Nephron progenitor cell (in vitro differentiated cells): ENCODE measurements around the gene VASH2.

Experiments used
- DNase-seq: peaks from one replicate; pipeline ENCODE4 v3.0.0; 2021
- H3K27ac Mint-ChIP-seq: 2 replicates; pipeline ENCODE4 v1.8.0; 2021; ENCODE audit warnings: mild to moderate bottlenecking, moderate library complexity, mixed read lengths
- H3K27me3 Mint-ChIP-seq: 2 replicates; pipeline ENCODE4 v1.8.0; 2021; ENCODE audit warnings: mild to moderate bottlenecking, low read depth, mixed read lengths; ENCODE audit not compliant: poor library complexity
- H3K36me3 Mint-ChIP-seq: 2 replicates; pipeline ENCODE4 v1.8.0; 2021; ENCODE audit warnings: low read depth, mixed read lengths
- H3K4me1 Mint-ChIP-seq: 2 replicates; pipeline ENCODE4 v1.8.0; 2021; ENCODE audit warnings: mixed read lengths
- H3K4me3 Mint-ChIP-seq: 2 replicates; pipeline ENCODE4 v1.8.0; 2021; ENCODE audit warnings: mild to moderate bottlenecking, moderate library complexity, mixed read lengths
- H3K9me3 Mint-ChIP-seq: 2 replicates; pipeline ENCODE4 v1.8.0; 2021; ENCODE audit warnings: mild to moderate bottlenecking, moderate library complexity, mixed read lengths
- CTCF ChIP-seq: fragments of 200-600 bp; sonication (generic); IDR thresholded peaks from 2 replicates; pipeline ENCODE4 v1.5.0; 2021; ENCODE audit warnings: antibody characterized with exemption

VASH2 gene

GRCh38 chr1:212945056-212945455 lies 5.3 kb upstream of the VASH2 start:
- H3K9me3 Mint-ChIP-seq = peaks cover 20% of the 10 kb centered on the region
- H3K36me3 Mint-ChIP-seq = peaks cover 6% of the 10 kb centered on the region
- peaks cover 13% of the 10 kb centered on the region for H3K4me1 Mint-ChIP-seq
- H3K4me3 Mint-ChIP-seq = no peak overlapping the region
- DNase-seq = no peak
- no peak for TF ChIP-seq CTCF
- no peak overlapping the region for H3K27ac Mint-ChIP-seq
- H3K27me3 Mint-ChIP-seq = peaks cover 13% of the 10 kb centered on the region

GRCh38 chr1:212945463-212946160 lies 4.7 kb upstream of the VASH2 start:
- Mint-ChIP-seq H3K4me3 (no peak overlapping the region), H3K27me3 (peaks cover 16% of the 10 kb centered on the region), H3K9me3 (peaks cover 15% of the 10 kb centered on the region), H3K27ac (no peak overlapping the region), H3K36me3 (peaks cover 6% of the 10 kb centered on the region), H3K4me1 (peaks cover 16% of the 10 kb centered on the region)
- no peak for DNase-seq
- no peak for TF ChIP-seq CTCF

DNA sequence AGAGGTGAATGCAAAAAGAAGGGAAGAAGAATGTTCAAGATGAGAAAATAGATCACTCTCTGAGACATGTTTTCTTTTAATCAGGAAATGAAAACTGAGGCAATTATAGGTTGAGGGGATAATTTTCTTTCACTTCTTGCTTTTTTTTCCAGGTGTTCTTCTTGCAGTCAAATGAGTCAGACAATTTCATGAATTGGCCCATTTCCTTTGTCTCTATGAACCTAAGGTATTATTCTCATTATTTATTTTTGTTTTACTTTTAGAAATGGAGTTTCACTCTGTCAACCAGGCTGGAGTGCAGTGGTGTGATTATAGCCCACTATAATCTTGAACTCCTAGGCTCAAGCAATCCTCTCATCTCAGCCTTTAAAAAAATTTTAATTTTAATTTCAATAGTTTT lies 3.5 kb upstream of the VASH2 start:
- Mint-ChIP-seq H3K27ac (peak overlapping the region; percentile 72), H3K4me3 (no peak overlapping the region), H3K36me3 (no peaks in the 10 kb centered on the region), H3K9me3 (peaks cover 7% of the 10 kb centered on the region), H3K27me3 (peaks cover 16% of the 10 kb centered on the region), H3K4me1 (peaks cover 19% of the 10 kb centered on the region)
- no peak for TF ChIP-seq CTCF
- DNase-seq = no peak

DNA sequence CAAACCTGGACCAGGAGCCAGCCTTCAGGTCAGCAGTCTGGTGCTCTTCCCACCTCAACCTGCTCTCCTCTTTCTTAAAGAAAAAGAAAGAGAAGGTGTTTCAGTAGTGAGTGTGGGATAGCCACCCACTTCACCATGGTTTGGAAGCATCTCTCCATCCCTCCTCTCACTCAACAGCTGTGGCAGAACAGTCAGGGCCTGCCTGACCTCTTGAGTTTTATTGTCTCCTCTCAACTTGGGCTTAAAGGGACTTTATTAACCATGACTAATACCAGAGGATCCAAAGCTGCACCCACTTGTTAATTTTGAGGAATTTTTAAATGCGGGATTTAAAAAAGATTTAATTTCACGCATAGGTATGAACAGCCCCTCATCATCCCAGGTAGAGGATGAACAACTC lies 570 bp upstream of the VASH2 start:
- peaks cover 42% of the 10 kb centered on the region for H3K4me1 Mint-ChIP-seq
- H3K27ac Mint-ChIP-seq = no peak overlapping the region
- no peak for TF ChIP-seq CTCF
- H3K4me3 Mint-ChIP-seq = peak overlapping the region; percentile 91
- no peak for DNase-seq
- peaks cover 19% of the 10 kb centered on the region for H3K36me3 Mint-ChIP-seq
- peaks cover 7% of the 10 kb centered on the region for H3K9me3 Mint-ChIP-seq
- peaks cover 16% of the 10 kb centered on the region for H3K27me3 Mint-ChIP-seq

DNA sequence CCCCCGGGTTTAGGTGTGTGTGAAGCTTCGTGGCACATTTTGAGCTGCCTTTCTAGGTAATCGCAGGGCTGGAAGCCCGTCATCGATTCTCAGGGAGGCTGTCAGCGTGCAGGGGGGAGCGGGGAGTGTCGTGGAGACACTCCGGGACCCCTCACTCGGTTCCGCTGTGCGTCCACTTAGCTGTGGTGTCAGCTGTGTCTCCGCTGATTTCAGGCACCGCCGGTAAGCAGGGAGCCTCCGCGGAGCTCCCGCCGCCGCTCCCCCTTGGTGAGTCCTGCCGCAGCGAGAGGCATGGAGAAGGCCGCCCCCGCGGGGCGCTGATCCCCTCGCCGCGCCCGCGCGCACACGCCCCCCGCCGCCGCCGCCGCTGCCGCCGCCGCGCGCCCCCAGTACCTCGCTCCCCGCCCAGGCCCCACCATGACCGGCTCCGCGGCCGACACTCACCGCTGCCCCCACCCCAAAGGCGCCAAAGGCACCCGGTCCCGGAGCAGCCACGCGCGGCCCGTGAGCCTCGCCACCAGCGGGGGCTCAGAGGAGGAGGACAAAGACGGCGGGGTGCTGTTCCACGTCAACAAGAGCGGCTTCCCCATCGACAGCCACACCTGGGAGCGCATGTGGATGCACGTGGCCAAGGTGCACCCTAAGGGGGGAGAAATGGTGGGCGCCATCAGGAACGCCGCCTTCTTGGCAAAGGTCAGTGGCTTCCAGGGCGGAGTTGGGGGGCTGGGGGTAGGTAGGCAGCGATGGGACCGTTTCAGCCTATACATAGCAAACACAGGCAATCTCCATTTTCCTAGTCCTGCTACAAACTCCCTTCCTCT lies 995 bp downstream of the VASH2 start:
- Mint-ChIP-seq H3K36me3 (peaks cover 32% of the 10 kb centered on the region), H3K4me1 (peaks cover 50% of the 10 kb centered on the region), H3K27ac (no peak overlapping the region), H3K4me3 (peak overlapping the region; percentile 91), H3K9me3 (peaks cover 7% of the 10 kb centered on the region), H3K27me3 (peaks cover 11% of the 10 kb centered on the region)
- no peak for TF ChIP-seq CTCF
- peak; percentile 55 for DNase-seq
